ENCODE measurements around the gene RPS6KB1. TPM values are rescaled to one million over a fixed set of nuclear protein-coding genes. Genes with fewer than 3 reads are reported as not detected.

RPS6KB1 gene
- total RNA-seq, 1 donor from 2014 or later: 9.3 TPM

DNA sequence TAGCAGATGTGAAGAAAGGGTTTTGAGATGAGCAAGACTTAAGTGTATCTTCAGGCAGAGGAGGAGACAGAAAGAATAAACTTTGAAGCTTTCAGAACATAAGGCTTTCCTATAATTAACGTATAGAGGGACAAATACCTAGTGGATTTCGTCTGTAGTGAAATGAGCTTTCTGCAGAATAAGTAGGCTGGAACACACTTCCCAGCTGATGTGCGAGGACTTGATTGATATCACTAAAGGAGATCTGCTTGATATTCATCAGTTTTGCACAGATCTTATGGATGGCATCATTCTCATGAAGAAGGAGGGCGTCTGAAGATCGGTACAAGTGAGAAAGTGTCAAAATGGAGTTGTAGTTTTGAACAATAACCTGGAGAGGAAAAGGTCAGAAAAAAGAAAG is 15.0 kb upstream of the RPS6KB1 start:
- Histone ChIP-seq H3K27me3 (no peaks in the 10 kb centered on the region), H3K9me3 (no peaks in the 10 kb centered on the region), H3K36me3 (peaks cover 31 to 56% of the 10 kb centered on the region in 2 donors), H3K27ac (no peak overlapping the region), H3K4me1 (no peaks in the 10 kb centered on the region), H3K4me3 (no peak overlapping the region)
- no peak for DNase-seq (ENCODE audit: low spot score in 2 of 2)
- TF ChIP-seq, protein P1, sequence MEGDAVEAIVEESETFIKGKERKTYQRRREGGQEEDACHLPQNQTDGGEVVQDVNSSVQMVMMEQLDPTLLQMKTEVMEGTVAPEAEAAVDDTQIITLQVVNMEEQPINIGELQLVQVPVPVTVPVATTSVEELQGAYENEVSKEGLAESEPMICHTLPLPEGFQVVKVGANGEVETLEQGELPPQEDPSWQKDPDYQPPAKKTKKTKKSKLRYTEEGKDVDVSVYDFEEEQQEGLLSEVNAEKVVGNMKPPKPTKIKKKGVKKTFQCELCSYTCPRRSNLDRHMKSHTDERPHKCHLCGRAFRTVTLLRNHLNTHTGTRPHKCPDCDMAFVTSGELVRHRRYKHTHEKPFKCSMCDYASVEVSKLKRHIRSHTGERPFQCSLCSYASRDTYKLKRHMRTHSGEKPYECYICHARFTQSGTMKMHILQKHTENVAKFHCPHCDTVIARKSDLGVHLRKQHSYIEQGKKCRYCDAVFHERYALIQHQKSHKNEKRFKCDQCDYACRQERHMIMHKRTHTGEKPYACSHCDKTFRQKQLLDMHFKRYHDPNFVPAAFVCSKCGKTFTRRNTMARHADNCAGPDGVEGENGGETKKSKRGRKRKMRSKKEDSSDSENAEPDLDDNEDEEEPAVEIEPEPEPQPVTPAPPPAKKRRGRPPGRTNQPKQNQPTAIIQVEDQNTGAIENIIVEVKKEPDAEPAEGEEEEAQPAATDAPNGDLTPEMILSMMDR (IDR thresholded peaks at IDR 0.05): no peak
- intact Hi-C loops (cut with DNase I): no loop called here

DNA sequence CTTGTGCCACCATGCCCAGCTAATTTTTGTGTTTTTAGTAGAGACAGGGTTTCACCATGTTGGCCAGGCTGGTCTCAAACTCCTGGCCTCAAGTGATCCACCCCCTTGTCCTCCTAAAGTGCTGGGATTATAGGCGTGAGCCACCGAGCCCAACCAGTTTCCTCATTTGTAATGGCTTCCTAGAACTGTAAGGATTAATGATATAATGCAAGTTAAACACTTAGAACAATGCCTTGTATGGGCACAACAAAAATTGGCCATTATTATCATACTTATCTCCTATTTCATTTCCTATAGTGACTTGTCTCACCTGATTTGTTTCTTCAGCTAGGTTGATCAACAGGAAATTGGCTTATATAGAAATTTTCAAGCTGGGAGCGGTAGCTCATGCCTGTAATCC is 14.3 kb upstream of the RPS6KB1 start:
- Histone ChIP-seq H3K4me3 (no peak overlapping the region), H3K36me3 (peaks cover 38 to 56% of the 10 kb centered on the region in 2 donors), H3K27me3 (no peaks in the 10 kb centered on the region), H3K4me1 (no peaks in the 10 kb centered on the region), H3K9me3 (no peaks in the 10 kb centered on the region), H3K27ac (no peak overlapping the region)
- no peak for DNase-seq (ENCODE audit: low spot score in 2 of 2)
- intact Hi-C loops (cut with DNase I): no loop called here
- TF ChIP-seq, protein P1 (IDR thresholded peaks at IDR 0.05): no peak

DNA sequence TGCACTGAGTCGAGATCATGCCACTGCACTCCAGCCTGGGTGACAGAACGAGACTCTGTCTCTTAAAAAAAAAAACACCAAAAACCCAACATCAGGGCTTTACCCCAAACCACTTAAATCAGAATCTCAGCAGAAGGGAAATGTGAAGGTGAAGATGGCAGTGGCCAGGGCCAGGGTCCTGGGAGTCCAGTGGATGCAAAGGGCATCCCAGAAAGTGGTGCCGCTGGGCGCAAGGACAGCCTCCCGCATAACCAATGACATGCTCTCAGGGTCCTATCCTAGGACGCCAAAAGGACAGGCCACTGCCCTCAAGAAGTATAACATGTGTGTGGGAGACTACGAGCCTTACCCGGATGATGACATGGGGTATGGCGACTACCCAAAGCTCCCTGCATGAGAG is 8.1 kb upstream of the RPS6KB1 start:
- DNase-seq (ENCODE audit: low spot score in 2 of 2): no peak
- intact Hi-C loops (cut with DNase I): no loop called here

DNA sequence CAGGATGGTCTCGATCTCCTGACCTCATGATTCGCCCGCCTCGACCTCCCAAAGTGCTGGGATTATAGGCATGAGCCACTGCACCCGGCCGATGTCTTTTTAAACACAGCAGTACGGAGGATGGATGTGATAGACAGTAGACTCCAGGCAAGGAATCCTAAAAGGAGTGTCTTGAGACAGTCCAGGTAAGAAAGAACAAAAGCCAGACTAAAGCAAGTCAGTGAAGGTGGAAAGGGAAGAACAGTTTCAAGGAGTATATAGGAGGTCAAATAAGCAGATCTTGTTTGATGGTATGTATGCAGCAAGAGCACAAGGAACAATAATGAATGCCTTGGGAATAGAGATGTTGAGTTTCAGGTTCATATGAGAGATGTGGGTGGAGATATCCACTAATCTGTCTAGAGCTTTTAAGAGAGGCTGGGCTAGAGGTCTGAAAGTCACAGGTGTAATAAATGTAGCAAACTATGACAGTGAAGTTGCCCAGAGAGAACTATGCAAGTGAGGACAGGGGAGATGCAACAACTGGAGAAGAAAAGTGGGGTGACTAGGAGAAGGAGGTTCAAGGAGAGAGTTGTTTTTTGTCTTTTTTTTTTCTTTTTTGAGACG is 4.7 kb upstream of the RPS6KB1 start:
- H3K36me3 ChIP-seq: peaks cover 19 to 32% of the 10 kb centered on the region in 2 donors
- no peaks in the 10 kb centered on the region for H3K9me3 ChIP-seq
- H3K4me1 ChIP-seq: peaks cover 0 to 11% of the 10 kb centered on the region in 2 donors
- DNase-seq (ENCODE audit: low spot score in 2 of 2): no peak
- TF ChIP-seq, protein P1 (IDR thresholded peaks at IDR 0.05): no peak
- H3K4me3 ChIP-seq: no peak overlapping the region
- no peak overlapping the region for H3K27ac ChIP-seq
- no peaks in the 10 kb centered on the region for H3K27me3 ChIP-seq
- intact Hi-C loops (cut with DNase I): no loop called here

More for the DNA sequence above, 8.1 kb upstream of the RPS6KB1 start:
- TF ChIP-seq, protein P1 (IDR thresholded peaks at IDR 0.05): no peak
- Histone ChIP-seq H3K27ac (no peak overlapping the region), H3K4me1 (no peaks in the 10 kb centered on the region), H3K9me3 (no peaks in the 10 kb centered on the region), H3K27me3 (no peaks in the 10 kb centered on the region), H3K36me3 (peaks cover 27 to 47% of the 10 kb centered on the region in 2 donors), H3K4me3 (no peak overlapping the region)

DNA sequence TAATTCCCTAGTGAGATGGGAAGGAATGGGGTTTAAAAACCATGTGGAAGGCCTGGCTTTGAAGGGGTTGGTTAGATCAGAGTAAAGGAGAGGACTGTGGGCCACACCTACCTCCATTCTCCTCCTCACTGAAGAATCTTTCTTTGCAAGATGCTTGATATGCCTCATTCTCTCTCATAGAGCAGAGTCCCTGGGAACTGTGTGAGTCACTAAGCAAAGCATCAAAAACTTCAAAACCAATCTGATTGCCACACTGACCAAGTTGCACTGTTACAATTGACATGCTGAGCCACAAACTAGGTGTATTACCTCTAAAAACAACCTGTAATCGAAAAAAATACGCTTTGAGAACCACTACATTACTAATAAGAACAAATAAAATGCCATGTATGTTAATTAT is 2.2 kb upstream of the RPS6KB1 start:
- intact Hi-C loops (cut with DNase I): no loop called here

More for the DNA sequence above, 2.2 kb upstream of the RPS6KB1 start:
- H3K27me3 ChIP-seq: no peaks in the 10 kb centered on the region
- H3K36me3 ChIP-seq: peaks cover 0 to 7% of the 10 kb centered on the region in 2 donors
- no peak overlapping the region for H3K27ac ChIP-seq
- H3K9me3 ChIP-seq: no peaks in the 10 kb centered on the region
- H3K4me3 ChIP-seq: no peak overlapping the region
- TF ChIP-seq, protein P1 (IDR thresholded peaks at IDR 0.05): no peak
- no peak for DNase-seq (ENCODE audit: low spot score in 2 of 2)
- H3K4me1 ChIP-seq: peaks cover 0 to 14% of the 10 kb centered on the region in 2 donors
